Mesodermal cell (in vitro differentiated cells): ENCODE measurements around the gene GPATCH2L.

Source experiments
- H3K27ac ChIP-seq: 2 replicates; pipeline ENCODE4 v1.7.0; 2013; ENCODE audit warnings: mild to moderate bottlenecking, low read depth, low read length, moderate library complexity; ENCODE audit not compliant: severe bottlenecking
- H3K36me3 ChIP-seq: 2 replicates; pipeline ENCODE4 v1.7.1; 2013; ENCODE audit warnings: mild to moderate bottlenecking, low read length, moderate library complexity; ENCODE audit not compliant: control insufficient read depth, insufficient read depth
- H3K4me1 ChIP-seq: one replicate; pipeline ENCODE4 v1.7.1; 2013; ENCODE audit warnings: mild to moderate bottlenecking, low read length; ENCODE audit not compliant: insufficient read depth, control insufficient read depth, poor library complexity, severe bottlenecking
- H3K4me3 ChIP-seq: 2 replicates; pipeline ENCODE4 v1.7.0; 2013; ENCODE audit warnings: low read length, control low read depth, mild to moderate bottlenecking; ENCODE audit not compliant: insufficient read depth, poor library complexity, severe bottlenecking; ENCODE audit errors: extremely low read depth
- H3K9me3 ChIP-seq: 2 replicates; pipeline ENCODE4 v1.7.1; 2013; ENCODE audit warnings: mild to moderate bottlenecking, low read length, moderate library complexity; ENCODE audit not compliant: control insufficient read depth
- WGBS, 2 experiments: methylation state at CpG; one replicate each; pipeline ENCODE4 v1.1.5; 2013; ENCODE audit warnings: missing lambda C conversion rate in 2 of 2; ENCODE audit not compliant: insufficient coverage in 2 of 2; 5-methylcytosine and 5-hydroxymethylcytosine counted together

Gene GPATCH2L

DNA sequence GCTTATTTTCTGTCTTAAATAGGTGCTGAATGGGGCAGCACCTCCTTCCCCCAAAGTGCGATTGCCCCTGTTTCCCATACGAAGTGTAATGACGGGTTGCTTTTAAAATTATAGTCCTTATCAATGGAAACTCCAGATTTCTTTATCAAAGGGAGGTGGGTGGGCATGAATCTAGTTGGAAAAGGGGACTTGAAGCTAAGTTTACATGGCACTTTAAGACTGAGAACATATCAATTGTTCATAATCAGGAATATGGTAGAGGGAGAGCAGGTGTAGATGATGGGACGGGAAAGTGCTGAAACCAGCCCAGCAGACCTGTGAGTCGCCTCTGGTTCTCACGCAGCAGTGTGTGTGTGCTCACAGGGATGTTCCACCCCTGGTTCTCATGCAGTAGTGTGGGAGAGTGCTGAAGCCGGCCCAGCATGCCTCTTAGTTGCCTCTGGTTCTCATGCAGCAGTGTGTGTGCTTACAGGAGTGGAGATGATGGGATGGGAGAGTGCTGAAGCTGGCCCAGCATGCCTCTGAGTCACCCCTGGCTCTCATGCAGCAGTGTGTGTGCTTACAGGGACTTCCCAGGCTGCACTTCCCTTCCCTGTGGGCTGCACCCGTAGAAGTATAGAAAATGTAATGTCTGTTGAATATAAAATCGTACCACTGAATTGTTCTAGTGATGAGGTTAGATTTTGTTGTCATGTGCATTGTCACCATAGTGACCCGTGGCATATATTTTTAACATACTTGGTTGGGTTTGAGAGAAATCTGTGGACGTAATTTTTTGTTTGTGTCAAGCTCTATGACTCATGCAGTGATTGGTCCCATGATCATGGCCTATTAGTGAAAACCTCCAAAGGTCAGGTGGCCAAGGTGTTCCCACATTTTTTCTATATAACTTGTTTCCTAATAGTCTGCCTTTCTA, 51.6 kb downstream of the GPATCH2L start:
- 88 to 89% methylated on average over 6 to 10 of the region's 11 CpGs for WGBS, 2 experiments
- no peaks in the 10 kb centered on the region for H3K4me1 ChIP-seq
- no peak overlapping the region for H3K4me3 ChIP-seq
- H3K36me3 ChIP-seq, result peaks cover 63% of the 10 kb centered on the region
- H3K9me3 ChIP-seq, result no peaks in the 10 kb centered on the region
- peak overlapping the region; percentile 11 for H3K27ac ChIP-seq

DNA sequence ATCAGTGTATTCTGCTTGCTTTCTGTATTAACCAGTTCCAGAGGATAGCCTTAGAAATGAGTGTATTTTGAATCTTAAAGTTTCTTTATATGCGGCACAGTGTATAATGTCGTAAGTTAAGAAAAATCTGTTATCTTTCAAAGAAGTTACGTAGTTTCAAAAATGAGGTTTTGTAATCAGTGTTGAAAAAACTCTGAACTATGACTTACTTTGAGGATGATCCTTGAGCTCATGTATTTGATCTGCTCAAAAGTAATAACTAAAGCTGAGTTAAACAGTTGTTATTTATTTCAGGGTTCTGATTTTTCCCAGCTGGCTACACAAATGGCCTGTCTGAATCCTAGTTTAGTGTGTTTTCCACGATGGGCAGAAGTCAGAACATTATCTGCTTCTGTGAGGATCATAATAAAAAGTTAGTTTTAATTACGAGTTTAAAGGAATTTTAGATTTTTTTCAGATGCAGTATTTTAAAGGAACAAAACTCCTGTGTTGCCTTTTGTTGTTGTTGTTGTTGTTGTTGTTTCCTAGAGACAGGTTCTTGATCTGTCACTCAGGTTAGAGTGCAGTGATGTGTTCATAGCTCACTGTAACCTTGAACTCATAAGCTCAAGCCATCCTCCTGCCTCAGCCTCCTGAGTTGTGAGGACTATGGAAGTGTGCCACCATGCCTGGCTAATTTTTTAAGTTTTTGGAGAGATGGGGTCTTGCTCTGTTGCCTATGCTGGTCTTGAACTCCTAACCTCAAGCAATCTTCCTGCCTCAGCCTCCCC, 52.9 kb downstream of the GPATCH2L start:
- Histone ChIP-seq H3K4me1 (no peaks in the 10 kb centered on the region), H3K36me3 (peaks cover 57% of the 10 kb centered on the region), H3K4me3 (no peak overlapping the region), H3K9me3 (no peaks in the 10 kb centered on the region), H3K27ac (no peak overlapping the region)
- 96 to 99% methylated on average over 5 of the region's 5 CpGs for WGBS, 2 experiments

- no peaks in the 10 kb centered on the region for H3K4me1 ChIP-seq
- H3K9me3 ChIP-seq, result no peaks in the 10 kb centered on the region
- H3K36me3 ChIP-seq, result peaks cover 54% of the 10 kb centered on the region
- WGBS, 2 experiments, result 88 to 94% methylated on average over 2 to 3 of the region's 5 CpGs
- no peak overlapping the region for H3K27ac ChIP-seq
- no peak overlapping the region for H3K4me3 ChIP-seq
These were observed 54.0 kb downstream of the GPATCH2L start for GRCh38 chr14:76205708-76206107.

DNA sequence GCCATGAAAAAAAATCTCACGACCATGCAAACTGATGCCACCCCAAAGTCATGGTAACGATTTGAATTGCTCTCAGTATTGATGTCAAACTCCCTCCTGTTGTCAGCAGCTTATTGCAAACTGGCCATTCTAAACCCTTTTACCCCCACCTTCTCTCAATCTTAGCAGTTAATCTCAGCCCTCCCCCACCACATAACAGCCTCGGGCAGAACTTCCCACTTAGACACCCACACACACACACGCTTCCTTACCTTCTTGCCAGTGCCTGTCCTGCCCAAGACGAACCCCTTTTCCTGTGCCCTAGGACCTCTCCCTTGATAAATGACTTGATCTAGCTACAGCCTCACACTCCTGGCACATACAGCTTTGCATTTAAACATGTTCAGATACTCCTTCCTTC, 56.6 kb downstream of the GPATCH2L start:
- WGBS, 2 experiments, result 77% methylated on average over 5 of the region's 5 CpGs
- H3K4me1 ChIP-seq, result no peaks in the 10 kb centered on the region
- no peaks in the 10 kb centered on the region for H3K9me3 ChIP-seq
- H3K36me3 ChIP-seq, result peaks cover 38% of the 10 kb centered on the region
- no peak overlapping the region for H3K4me3 ChIP-seq
- H3K27ac ChIP-seq, result no peak overlapping the region

DNA sequence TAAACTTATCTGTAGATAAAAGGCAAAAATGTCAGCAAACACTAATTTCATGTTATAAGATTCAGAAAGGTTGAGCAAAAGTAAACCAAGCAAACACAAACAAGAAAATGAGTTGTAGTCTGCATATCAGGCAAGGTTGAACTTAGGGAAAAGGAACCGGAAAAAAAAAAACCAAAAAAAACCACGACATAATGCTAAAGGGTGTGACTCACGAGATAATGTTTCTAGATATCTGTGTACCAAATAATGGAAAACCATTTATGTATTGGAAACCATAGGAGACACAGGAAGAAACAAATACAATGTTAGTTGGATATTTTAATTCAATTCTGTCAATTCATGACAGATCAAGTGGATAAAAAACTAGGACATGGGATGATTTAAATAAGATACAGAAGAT, 60.5 kb downstream of the GPATCH2L start:
- Histone ChIP-seq H3K4me3 (no peak overlapping the region), H3K36me3 (peaks cover 7% of the 10 kb centered on the region), H3K27ac (no peak overlapping the region), H3K4me1 (no peaks in the 10 kb centered on the region), H3K9me3 (no peaks in the 10 kb centered on the region)
- WGBS, 2 experiments, result 100% methylated on average over 1 of the region's 3 CpGs; no CpG with 5 or more reads in 1 of the 2 experiments

GRCh38 chr14:76217179-76217578, 65.5 kb downstream of the GPATCH2L start:
- peaks cover 7% of the 10 kb centered on the region for H3K9me3 ChIP-seq
- no peak overlapping the region for H3K4me3 ChIP-seq
- H3K27ac ChIP-seq, result no peak overlapping the region
- H3K36me3 ChIP-seq, result no peaks in the 10 kb centered on the region
- no peaks in the 10 kb centered on the region for H3K4me1 ChIP-seq
- 93 to 100% methylated on average over 1 to 3 of the region's 3 CpGs for WGBS, 2 experiments

- no peaks in the 10 kb centered on the region for H3K36me3 ChIP-seq
- H3K4me1 ChIP-seq, result no peaks in the 10 kb centered on the region
- H3K27ac ChIP-seq, result no peak overlapping the region
- 100% methylated on average over 1 of the region's 2 CpGs; no CpG with 5 or more reads in 1 of the 2 experiments for WGBS, 2 experiments
- no peak overlapping the region for H3K4me3 ChIP-seq
- peaks cover 7% of the 10 kb centered on the region for H3K9me3 ChIP-seq
These were observed 66.9 kb downstream of the GPATCH2L start for GRCh38 chr14:76218662-76219061.

DNA sequence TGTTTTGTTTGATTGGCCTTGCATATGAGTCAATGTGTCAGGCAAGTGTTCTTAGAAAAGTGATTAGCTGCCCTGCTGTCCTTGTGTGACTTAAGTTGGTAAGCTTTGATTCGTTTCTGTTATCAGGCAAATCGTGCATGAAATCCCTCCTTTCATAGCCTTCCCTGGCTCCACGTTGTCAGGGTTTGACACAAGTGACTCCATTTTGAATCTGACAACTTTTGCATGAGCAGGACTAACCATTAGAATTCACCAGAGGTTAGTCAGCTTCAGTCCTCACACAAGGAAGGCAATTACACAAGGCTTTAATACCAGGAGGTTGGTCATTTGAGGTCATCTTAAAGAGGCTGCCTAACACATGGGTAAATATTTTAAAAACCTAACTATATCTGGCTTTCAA, 68.2 kb downstream of the GPATCH2L start:
- Histone ChIP-seq H3K9me3 (peaks cover 7% of the 10 kb centered on the region), H3K36me3 (no peaks in the 10 kb centered on the region), H3K4me1 (no peaks in the 10 kb centered on the region), H3K27ac (no peak overlapping the region), H3K4me3 (no peak overlapping the region)
- 87 to 100% methylated on average over 2 to 3 of the region's 3 CpGs for WGBS, 2 experiments

DNA sequence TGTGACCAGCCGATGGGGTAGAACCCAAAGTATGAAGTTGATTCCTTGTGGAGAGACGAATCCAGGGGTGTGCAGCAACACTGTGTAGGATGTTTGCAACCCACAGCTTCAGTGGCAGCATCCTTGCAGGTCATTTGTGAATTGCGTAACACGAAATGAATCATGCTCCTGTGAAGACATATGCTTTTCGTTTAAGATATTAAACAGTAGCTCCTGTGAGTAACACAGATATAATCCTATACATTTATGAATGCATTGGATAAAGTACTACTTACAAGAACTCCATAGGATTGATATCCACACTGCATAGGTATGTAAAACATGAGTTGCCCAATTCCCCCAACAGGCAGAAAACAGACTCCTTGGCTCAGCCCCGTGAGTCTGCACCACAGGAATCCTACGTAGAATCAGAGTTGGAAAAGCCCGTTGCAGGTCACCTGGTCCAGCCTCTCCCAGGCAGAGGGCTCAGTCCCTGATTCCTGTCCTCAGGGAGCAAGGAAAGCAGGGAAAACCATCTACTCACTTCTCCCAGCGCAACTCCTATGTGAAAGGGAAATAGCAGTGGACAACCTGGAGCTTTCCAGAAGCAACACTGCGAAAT, 75.8 kb downstream of the GPATCH2L start:
- 92 to 94% methylated on average over 4 to 8 of the region's 10 CpGs for WGBS, 2 experiments
- Histone ChIP-seq H3K36me3 (no peaks in the 10 kb centered on the region), H3K27ac (no peak overlapping the region), H3K4me3 (no peak overlapping the region), H3K9me3 (no peaks in the 10 kb centered on the region), H3K4me1 (no peaks in the 10 kb centered on the region)

DNA sequence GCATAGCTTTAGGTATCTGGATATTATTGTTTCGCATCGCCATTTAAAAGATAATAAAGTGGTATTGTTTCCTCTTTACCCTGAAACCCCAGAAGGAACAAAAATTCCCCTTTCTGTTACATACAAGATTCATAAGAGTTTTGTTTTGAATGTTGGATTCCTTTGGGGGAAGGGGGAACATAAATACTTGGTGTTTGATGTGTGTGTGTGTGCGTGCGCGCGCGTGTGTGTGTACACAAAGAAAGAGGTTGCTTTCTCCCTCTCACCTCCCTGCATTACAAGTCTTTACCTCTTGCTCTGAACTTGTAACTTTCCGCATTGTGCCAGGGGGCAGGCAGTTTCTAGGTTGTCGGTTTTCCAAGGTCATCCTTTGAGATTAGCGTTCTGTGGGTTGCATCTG, 76.4 kb downstream of the GPATCH2L start:
- H3K9me3 ChIP-seq, result no peaks in the 10 kb centered on the region
- 93 to 100% methylated on average over 1 to 2 of the region's 10 CpGs for WGBS, 2 experiments
- no peak overlapping the region for H3K27ac ChIP-seq
- no peaks in the 10 kb centered on the region for H3K36me3 ChIP-seq
- H3K4me1 ChIP-seq, result no peaks in the 10 kb centered on the region
- no peak overlapping the region for H3K4me3 ChIP-seq
